ENCODE data around the gene PADI3. TPM values are rescaled to one million over a fixed set of nuclear protein-coding genes. Genes with fewer than 3 reads are reported as not detected.

The PADI3 gene
- total RNA-seq, 1 experiment from 2014 or later: 0.61 TPM

GRCh38 chr1:17308593-17308992 is 59.7 kb downstream of the PADI3 start:
- TF ChIP-seq FOXK1 (CRISPR knock-in tag; IDR thresholded peaks at IDR 0.05) (no peak), ZNF416 (CRISPR knock-in tag; IDR thresholded peaks at IDR 0.05) (no peak), SP1 (CRISPR knock-in tag; conservative IDR thresholded peaks at IDR 0.05) (no peak), PREB (CRISPR knock-in tag; IDR thresholded peaks at IDR 0.05; ENCODE audit: borderline replicate concordance) (no peak), TCF7 (CRISPR knock-in tag; IDR thresholded peaks at IDR 0.05; ENCODE audit: low read depth) (no peak), MLX (CRISPR knock-in tag; IDR thresholded peaks at IDR 0.05) (no peak), EMX1 (CRISPR knock-in tag; IDR thresholded peaks at IDR 0.05) (no peak), MYBL2 (CRISPR knock-in tag; IDR thresholded peaks at IDR 0.05) (no peak), ZBTB43 (CRISPR knock-in tag; IDR thresholded peaks at IDR 0.05) (no peak), ZNF219 (CRISPR knock-in tag; IDR thresholded peaks at IDR 0.05; ENCODE audit: borderline replicate concordance) (no peak), ZNF121 (CRISPR knock-in tag; IDR thresholded peaks at IDR 0.05) (no peak), CDX4 (CRISPR knock-in tag; IDR thresholded peaks at IDR 0.05; ENCODE audit: borderline replicate concordance) (no peak), NR2C2 (CRISPR knock-in tag; IDR thresholded peaks at IDR 0.05) (no peak), ZMAT4 (CRISPR knock-in tag; IDR thresholded peaks at IDR 0.05) (no peak)
- H3K4me3 Mint-ChIP-seq: no peak overlapping the region
- peaks cover 29% of the 10 kb centered on the region for H3K4me1 Mint-ChIP-seq
- CTCF ChIA-PET: interaction anchor here (1.4 kb wide), 1 partner anchor 35 kb away, joined by 3 read pairs; no protein-coding TSS in a partner anchor
- H3K27me3 Mint-ChIP-seq (ENCODE audit: low read depth): no peaks in the 10 kb centered on the region
- DNase-seq (ENCODE audit: low spot score) (no peak), ATAC-seq (no peak)
- no peak overlapping the region for H3K27ac Mint-ChIP-seq
- POLR2A ChIA-PET: no interaction called here
- H3K36me3 Mint-ChIP-seq: no peaks in the 10 kb centered on the region
- H3K9me3 Mint-ChIP-seq: no peaks in the 10 kb centered on the region

- H3K27ac Mint-ChIP-seq: no peak overlapping the region
- ChIA-PET POLR2A (no interaction called here), CTCF (no interaction called here)
- TF ChIP-seq MYBL2 (CRISPR knock-in tag; IDR thresholded peaks at IDR 0.05) (no peak), JUN (CRISPR knock-in tag; IDR thresholded peaks at IDR 0.05) (no peak), USF1 (CRISPR knock-in tag; IDR thresholded peaks at IDR 0.05) (no peak), CREM (CRISPR knock-in tag; IDR thresholded peaks at IDR 0.05) (no peak), ESRRA (CRISPR knock-in tag; IDR thresholded peaks at IDR 0.05; ENCODE audit: borderline replicate concordance) (no peak), MAX (CRISPR knock-in tag; IDR thresholded peaks at IDR 0.05) (no peak), TP53 (CRISPR knock-in tag; IDR thresholded peaks at IDR 0.05) (no peak), ZNF416 (CRISPR knock-in tag; IDR thresholded peaks at IDR 0.05) (no peak), ATF6 (CRISPR knock-in tag; IDR thresholded peaks at IDR 0.05) (no peak), IRF2 (CRISPR knock-in tag; IDR thresholded peaks at IDR 0.05; ENCODE audit: borderline replicate concordance, low read depth) (no peak), ZNF425 (CRISPR knock-in tag; conservative IDR thresholded peaks at IDR 0.05) (no peak)
Observed at GRCh38 chr1:17309426-17310067, 60.6 kb downstream of the PADI3 start.

More at GRCh38 chr1:17309426-17310067, 60.6 kb downstream of the PADI3 start:
- ATAC-seq (no peak), DNase-seq (ENCODE audit: low spot score) (no peak)
- no peaks in the 10 kb centered on the region for H3K27me3 Mint-ChIP-seq (ENCODE audit: low read depth)
- peaks cover 30% of the 10 kb centered on the region for H3K4me1 Mint-ChIP-seq
- H3K36me3 Mint-ChIP-seq: no peaks in the 10 kb centered on the region
- H3K4me3 Mint-ChIP-seq: no peak overlapping the region
- no peaks in the 10 kb centered on the region for H3K9me3 Mint-ChIP-seq

Measured in WTC11 (cell line).